Esophagus (tissue), 2 donors: Measurements from ENCODE around the gene CAPN11. TPM values are rescaled to one million over a fixed set of nuclear protein-coding genes. Genes with fewer than 3 reads are reported as not detected.
A peak's percentile ranks its signal among the peaks of the same experiment; 100 is the strongest.

ENCODE experiments used
- H3K27ac ChIP-seq, 2 donors: one replicate each; pipeline ENCODE4 v1.5.1; 2013; ENCODE audit warnings: low read depth in 2 of 2, mild to moderate bottlenecking in 2 of 2, inconsistent platforms in 1 of 2, low read length in 1 of 2, moderate library complexity in 1 of 2
- H3K27me3 ChIP-seq, 2 donors: one replicate each; pipeline ENCODE4 v1.6.1; 2013; ENCODE audit warnings: low read length in 2 of 2, control low read depth in 1 of 2, mild to moderate bottlenecking in 1 of 2; ENCODE audit not compliant: insufficient read depth in 2 of 2, control insufficient read depth in 1 of 2
- H3K36me3 ChIP-seq, 2 donors: one replicate each; pipeline ENCODE4 v1.6.1; 2013; ENCODE audit warnings: low read length in 1 of 2; ENCODE audit not compliant: control insufficient read depth in 2 of 2, insufficient read depth in 2 of 2
- H3K4me1 ChIP-seq, 2 donors: one replicate each; pipeline ENCODE4 v1.6.1; 2013; ENCODE audit warnings: low read length in 1 of 2; ENCODE audit not compliant: control insufficient read depth in 2 of 2, insufficient read depth in 2 of 2
- H3K4me3 ChIP-seq, 2 donors: one replicate each; pipeline ENCODE4 v1.5.1; 2013; ENCODE audit warnings: low read length in 2 of 2, mild to moderate bottlenecking in 2 of 2, low read depth in 1 of 2, moderate library complexity in 1 of 2
- H3K9me3 ChIP-seq, 2 donors: one replicate each; pipeline ENCODE4 v1.6.1; 2013; ENCODE audit warnings: mild to moderate bottlenecking in 2 of 2, low read depth in 1 of 2, low read length in 1 of 2, moderate library complexity in 1 of 2; ENCODE audit not compliant: control insufficient read depth in 2 of 2, insufficient read depth in 1 of 2
- WGBS, 2 donors: extraction: QIAGEN DNeasy Blood & Tissue Kit; methylation state at CpG; one replicate each; pipeline ENCODE4 v1.1.7; 2013; 5-methylcytosine and 5-hydroxymethylcytosine counted together
- polyA plus RNA-seq, 2 donors: library from polyadenylated mRNA; stranded (reverse); fragments of 200-250 nt; gene quantifications; one replicate each; pipeline ENCODE4 v1.2.3, GENCODE V29; 2013
- donor health status: healthy with polysubstance abuse.
- donor health status: Bipolar disorder and iron deficiency.

CAPN11 gene
- polyA plus RNA-seq, 2 donors: 0.19 to 0.29 TPM

- Histone ChIP-seq H3K36me3 (no peaks in the 10 kb centered on the region), H3K27me3 (no peaks in the 10 kb centered on the region), H3K4me3 (no peak within 1 kb of the TSS), H3K4me1 (peaks cover 0 to 15% of the 10 kb centered on the region in 2 donors), H3K9me3 (no peaks in the 10 kb centered on the region), H3K27ac (peak within 1 kb of the TSS in 1 of 2 donors; percentile 27)
- WGBS, 2 donors: 37 to 39% methylated on average over 7 of the region's 7 CpGs
Observed at GRCh38 chr6:44216677-44217331, 58.2 kb downstream of the CAPN11 start, which contains the start of gene MYMX. MYMX (plus strand) TSS chr6:44216926; CDS start chr6:44217472, 546 bp downstream.

GRCh38 chr6:44217332-44218143, 58.9 kb downstream of the CAPN11 start:
- Histone ChIP-seq H3K4me3 (no peak overlapping the region), H3K36me3 (no peaks in the 10 kb centered on the region), H3K9me3 (no peaks in the 10 kb centered on the region), H3K4me1 (peaks cover 0 to 15% of the 10 kb centered on the region in 2 donors), H3K27ac (peak overlapping the region in 1 of 2 donors; percentile 27), H3K27me3 (no peaks in the 10 kb centered on the region)
- WGBS, 2 donors: 54 to 57% methylated on average over 16 of the region's 16 CpGs

- no peaks in the 10 kb centered on the region for H3K9me3 ChIP-seq
- H3K27me3 ChIP-seq: no peaks in the 10 kb centered on the region
- WGBS, 2 donors: 3 to 4% methylated on average over 33 to 45 of the region's 45 CpGs
- peak overlapping the region; percentile 79 to 81 for H3K27ac ChIP-seq
- peak overlapping the region; percentile 24 to 45 for H3K4me3 ChIP-seq
- H3K4me1 ChIP-seq: peaks cover 0 to 18% of the 10 kb centered on the region in 2 donors
- no peaks in the 10 kb centered on the region for H3K36me3 ChIP-seq
Observed at GRCh38 chr6:44219053-44219814, 60.6 kb downstream of the CAPN11 start.

GRCh38 chr6:44219815-44220784, 61.5 kb downstream of the CAPN11 start:
- no peaks in the 10 kb centered on the region for H3K36me3 ChIP-seq
- peak overlapping the region in 1 of 2 donors; percentile 24 for H3K4me3 ChIP-seq
- peak overlapping the region; percentile 79 to 81 for H3K27ac ChIP-seq
- peaks cover 0 to 20% of the 10 kb centered on the region in 2 donors for H3K4me1 ChIP-seq
- WGBS, 2 donors: 59 to 73% methylated on average over 21 to 28 of the region's 28 CpGs
- no peaks in the 10 kb centered on the region for H3K9me3 ChIP-seq
- no peaks in the 10 kb centered on the region for H3K27me3 ChIP-seq

- H3K4me1 ChIP-seq: peaks cover 0 to 21% of the 10 kb centered on the region in 2 donors
- H3K27ac ChIP-seq: peak overlapping the region; percentile 63 to 89
- H3K27me3 ChIP-seq: no peaks in the 10 kb centered on the region
- no peak overlapping the region for H3K4me3 ChIP-seq
- H3K9me3 ChIP-seq: no peaks in the 10 kb centered on the region
- H3K36me3 ChIP-seq: no peaks in the 10 kb centered on the region
- WGBS, 2 donors: 83 to 86% methylated on average over 4 of the region's 4 CpGs
Observed at GRCh38 chr6:44220913-44221290, 62.3 kb downstream of the CAPN11 start.

GRCh38 chr6:44221291-44221960, 62.8 kb downstream of the CAPN11 start:
- Histone ChIP-seq H3K27ac (peak overlapping the region; percentile 63 to 89), H3K4me1 (peaks cover 0 to 22% of the 10 kb centered on the region in 2 donors)
- WGBS, 2 donors: 1 to 5% methylated on average over 4 of the region's 4 CpGs

GRCh38 chr6:44221961-44222335, 63.3 kb downstream of the CAPN11 start:
- peaks cover 0 to 21% of the 10 kb centered on the region in 2 donors for H3K4me1 ChIP-seq
- H3K36me3 ChIP-seq: no peaks in the 10 kb centered on the region
- H3K9me3 ChIP-seq: no peaks in the 10 kb centered on the region
- H3K27ac ChIP-seq: peak overlapping the region; percentile 50 to 89
- H3K27me3 ChIP-seq: no peaks in the 10 kb centered on the region
- H3K4me3 ChIP-seq: no peak overlapping the region
- WGBS, 2 donors: 49 to 64% methylated on average over 2 of the region's 2 CpGs

More at GRCh38 chr6:44221291-44221960, 62.8 kb downstream of the CAPN11 start:
- Histone ChIP-seq H3K27me3 (no peaks in the 10 kb centered on the region), H3K36me3 (no peaks in the 10 kb centered on the region), H3K4me3 (no peak overlapping the region), H3K9me3 (no peaks in the 10 kb centered on the region)

- WGBS, 2 donors: 24 to 25% methylated on average over 26 of the region's 26 CpGs
- Histone ChIP-seq H3K27ac (peak overlapping the region; percentile 53 to 81), H3K4me1 (peaks cover 0 to 14% of the 10 kb centered on the region in 2 donors), H3K27me3 (no peaks in the 10 kb centered on the region), H3K9me3 (no peaks in the 10 kb centered on the region), H3K36me3 (no peaks in the 10 kb centered on the region), H3K4me3 (peak overlapping the region; percentile 34 to 48)
Observed at GRCh38 chr6:44222486-44223318, 64.1 kb downstream of the CAPN11 start.
